ENCODE data around the gene OPA3. TPM values are rescaled to one million over a fixed set of nuclear protein-coding genes. Genes with fewer than 3 reads are reported as not detected.
A peak's percentile ranks its signal among the peaks of the same experiment; 100 is the strongest.

OPA3 gene
- total and polyA plus RNA-seq, 12 donors, result 10.2 to 27.9 (median 23.5) TPM

- intact Hi-C loops (cut with DNase I), result loop anchor here in 2 of 10 donors (5.0 kb wide), 2 partner anchors 35 to 40 kb away; no protein-coding TSS in a partner anchor
- 92 to 96% methylated on average over 4 of the region's 4 CpGs for WGBS, 2 donors
- DNase-seq, result no peak
- Histone ChIP-seq H3K27me3 (peaks cover 0 to 7% (median 0%) of the 10 kb centered on the region in 7 donors), H3K4me1 (peaks cover 6 to 58% (median 21%) of the 10 kb centered on the region in 9 donors), H3K36me3 (peaks cover 0 to 61% (median 14%) of the 10 kb centered on the region in 9 donors), H3K27ac (no peak overlapping the region), H3K4me3 (no peak overlapping the region), H3K9me3 (peaks cover 0 to 9% (median 0%) of the 10 kb centered on the region in 11 donors)
- no peak for ATAC-seq
- TF ChIP-seq, protein P1, sequence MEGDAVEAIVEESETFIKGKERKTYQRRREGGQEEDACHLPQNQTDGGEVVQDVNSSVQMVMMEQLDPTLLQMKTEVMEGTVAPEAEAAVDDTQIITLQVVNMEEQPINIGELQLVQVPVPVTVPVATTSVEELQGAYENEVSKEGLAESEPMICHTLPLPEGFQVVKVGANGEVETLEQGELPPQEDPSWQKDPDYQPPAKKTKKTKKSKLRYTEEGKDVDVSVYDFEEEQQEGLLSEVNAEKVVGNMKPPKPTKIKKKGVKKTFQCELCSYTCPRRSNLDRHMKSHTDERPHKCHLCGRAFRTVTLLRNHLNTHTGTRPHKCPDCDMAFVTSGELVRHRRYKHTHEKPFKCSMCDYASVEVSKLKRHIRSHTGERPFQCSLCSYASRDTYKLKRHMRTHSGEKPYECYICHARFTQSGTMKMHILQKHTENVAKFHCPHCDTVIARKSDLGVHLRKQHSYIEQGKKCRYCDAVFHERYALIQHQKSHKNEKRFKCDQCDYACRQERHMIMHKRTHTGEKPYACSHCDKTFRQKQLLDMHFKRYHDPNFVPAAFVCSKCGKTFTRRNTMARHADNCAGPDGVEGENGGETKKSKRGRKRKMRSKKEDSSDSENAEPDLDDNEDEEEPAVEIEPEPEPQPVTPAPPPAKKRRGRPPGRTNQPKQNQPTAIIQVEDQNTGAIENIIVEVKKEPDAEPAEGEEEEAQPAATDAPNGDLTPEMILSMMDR (IDR thresholded peaks at IDR 0.05), result no peak
Measured at GRCh38 chr19:45526971-45527370, 57.6 kb downstream of the OPA3 start.

- Histone ChIP-seq H3K9me3 (peaks cover 0 to 3% (median 0%) of the 10 kb centered on the region in 11 donors), H3K36me3 (peaks cover 0 to 70% (median 14%) of the 10 kb centered on the region in 9 donors), H3K4me3 (no peak overlapping the region), H3K27ac (peak overlapping the region in 3 of 10 donors; percentile 18 to 68 (median 19)), H3K4me1 (peaks cover 6 to 65% (median 21%) of the 10 kb centered on the region in 9 donors), H3K27me3 (peaks cover 0 to 7% (median 0%) of the 10 kb centered on the region in 7 donors)
- 72 to 73% methylated on average over 9 of the region's 9 CpGs for WGBS, 2 donors
- intact Hi-C loops (cut with DNase I), result loop anchor here in 2 of 10 donors (5.0 kb wide), 2 partner anchors 36 to 41 kb away; no protein-coding TSS in a partner anchor
- ATAC-seq (peak; percentile 28 to 62 (median 50)), DNase-seq (peak; percentile 73)
- TF ChIP-seq, protein P1 (IDR thresholded peaks at IDR 0.05), result no peak
Measured at GRCh38 chr19:45526143-45526542, 58.5 kb downstream of the OPA3 start.

DNA sequence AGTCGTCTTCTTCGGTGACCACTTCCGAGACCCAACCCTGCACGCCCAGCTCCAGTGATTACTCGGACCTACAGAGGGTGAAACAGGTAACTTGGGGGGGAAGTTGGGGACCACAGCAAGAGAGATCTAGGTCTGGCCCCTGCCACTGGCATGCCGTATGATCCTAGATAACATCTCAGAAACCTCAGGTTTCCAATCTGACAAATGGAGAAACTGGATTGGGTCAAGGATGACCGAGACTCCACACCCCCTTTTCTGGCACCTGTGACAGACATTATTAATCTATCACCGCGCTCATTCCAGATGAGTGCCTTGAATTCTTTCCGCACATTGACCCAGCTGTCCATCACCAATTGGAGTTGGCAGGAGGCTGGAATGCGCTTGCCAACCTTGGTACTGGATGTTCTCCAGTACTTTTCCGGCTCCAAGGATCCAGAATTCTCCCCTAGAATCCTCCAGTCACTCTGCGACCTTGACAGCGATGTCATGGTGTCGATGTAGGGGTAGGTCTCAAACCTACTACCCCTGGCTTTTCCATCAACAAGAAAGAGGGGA is 60.0 kb downstream of the OPA3 start:
- Histone ChIP-seq H3K4me1 (peaks cover 6 to 77% (median 21%) of the 10 kb centered on the region in 9 donors), H3K36me3 (peaks cover 0 to 85% (median 20%) of the 10 kb centered on the region in 9 donors), H3K4me3 (no peak overlapping the region), H3K27ac (peak overlapping the region in 8 of 10 donors; percentile 18 to 69 (median 52)), H3K9me3 (no peaks in the 10 kb centered on the region), H3K27me3 (peaks cover 0 to 2% (median 0%) of the 10 kb centered on the region in 7 donors)
- peak; percentile 39 to 44 for DNase-seq
- ATAC-seq, result peak in 6 of 8 donors; percentile 22 to 60 (median 36)
- intact Hi-C loops (cut with DNase I), result loop anchor here (1.0 to 5.0 kb wide), 6 partner anchors 33 to 118 kb away; no protein-coding TSS in a partner anchor
- WGBS, 2 donors, result 78 to 80% methylated on average over 15 of the region's 15 CpGs
- TF ChIP-seq, protein P1 (IDR thresholded peaks at IDR 0.05), result no peak

DNA sequence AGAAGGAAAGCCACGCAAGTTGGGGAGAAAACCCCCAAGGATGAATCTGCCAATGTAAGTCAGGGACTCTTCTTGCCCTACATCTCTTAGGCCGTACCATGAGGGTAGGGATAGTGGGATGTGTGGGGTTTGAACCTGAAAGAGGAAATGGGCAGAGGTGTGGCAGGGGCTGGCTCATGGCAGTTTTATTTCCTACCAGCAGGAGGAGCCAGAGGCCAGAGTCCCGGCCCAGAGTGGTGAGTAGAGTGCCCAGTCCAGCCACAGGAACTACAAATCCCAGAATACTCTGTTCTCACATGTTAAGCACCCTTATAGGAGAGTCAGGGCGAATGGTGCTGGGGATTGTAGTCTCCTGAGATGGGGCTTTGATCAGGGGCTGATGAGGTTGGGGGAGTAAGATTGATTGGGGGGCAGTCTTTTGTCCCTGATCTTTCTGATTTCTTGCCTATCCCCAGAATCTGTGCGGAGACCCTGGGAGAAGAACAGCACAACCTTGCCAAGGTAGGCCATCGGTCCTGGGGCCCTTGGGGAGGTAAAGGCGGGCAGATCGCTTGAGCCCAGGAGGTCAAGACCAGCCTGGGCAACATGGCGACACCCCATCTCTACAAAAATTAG is 60.9 kb downstream of the OPA3 start:
- Histone ChIP-seq H3K27me3 (no peaks in the 10 kb centered on the region), H3K4me3 (no peak overlapping the region), H3K4me1 (peaks cover under 1 to 73% (median 12%) of the 10 kb centered on the region in 9 donors), H3K36me3 (peaks cover 0 to 94% (median 24%) of the 10 kb centered on the region in 9 donors), H3K9me3 (no peaks in the 10 kb centered on the region), H3K27ac (peak overlapping the region in 8 of 10 donors; percentile 13 to 69 (median 52))
- ATAC-seq (peak; percentile 89 to 96 (median 92)), DNase-seq (peak; percentile 70 to 86)
- intact Hi-C loops (cut with DNase I), result loop anchor here (1.0 to 5.0 kb wide), 7 partner anchors 34 to 119 kb away; no protein-coding TSS in a partner anchor
- TF ChIP-seq, protein P1 (IDR thresholded peaks at IDR 0.05), result peak; percentile 88 to 92 (median 91)
- 72 to 74% methylated on average over 9 of the region's 9 CpGs for WGBS, 2 donors

Measured in heart right ventricle (tissue), 16 donors.